ENCODE data around the gene TMCO4.

TMCO4 gene

DNA sequence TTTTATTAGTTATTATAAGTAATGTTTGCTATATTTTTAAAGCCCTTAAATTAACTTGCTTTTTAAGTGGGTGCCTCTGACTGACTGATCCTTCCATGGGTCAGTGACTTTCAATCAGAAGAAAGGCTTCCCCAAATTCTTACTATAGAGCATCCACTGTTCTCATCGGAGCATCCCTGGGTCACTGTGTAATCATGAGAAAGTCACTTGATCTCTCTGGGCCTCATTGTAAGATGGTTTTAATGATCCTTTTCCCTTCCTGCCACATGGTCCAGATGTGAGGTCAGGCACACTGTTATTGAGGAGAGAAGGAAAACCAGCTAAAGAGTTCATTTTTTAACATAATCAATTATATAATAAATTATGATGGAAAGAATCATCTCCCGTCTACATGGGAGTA, 166.6 kb downstream of the TMCO4 start:
- no peak for DNase-seq (ENCODE audit: low read depth in 1 of 2, low spot score in 1 of 2)
- no peak for TF ChIP-seq JUND (IDR thresholded peaks at IDR 0.05; ENCODE audit: low read depth)
- in situ Hi-C loops (cut with HindIII; ENCODE audit: low pct_unique_long_range_greater_than_20kb, low sequenced_read_pairs): no loop called here
